DND-41 (cell line): Measurements from ENCODE around the gene HLF.
A peak's percentile ranks its signal among the peaks of the same experiment; 100 is the strongest.

Source experiments
- ATAC-seq: fragments of 200-7000 bp; cut with Tn5 transposase; 3 replicates; pipeline ENCODE4 v1.9.1; 2021; ENCODE audit warnings: low read depth; ENCODE audit not compliant: insufficient read depth
- DNase-seq: peaks from one replicate; pipeline ENCODE4 v3.0.0-alpha.2; 2020
- H2AFZ ChIP-seq: 2 replicates; pipeline ENCODE4 v1.6.0; 2012; ENCODE audit warnings: low read depth, low read length
- H3K27ac ChIP-seq: 2 replicates; pipeline ENCODE4 v1.5.1; 2012; ENCODE audit warnings: low read length, inconsistent platforms
- H3K27me3 ChIP-seq: fragments of 200-600 bp; sonication (generic); 2 replicates; pipeline ENCODE4 v1.6.0; 2012; ENCODE audit warnings: low read length, mild to moderate bottlenecking, inconsistent platforms; ENCODE audit not compliant: insufficient read depth, poor library complexity
- H3K36me3 ChIP-seq: 2 replicates; pipeline ENCODE4 v1.5.1; 2012; ENCODE audit warnings: low read length, inconsistent platforms; ENCODE audit not compliant: insufficient read depth
- H3K4me1 ChIP-seq: 2 replicates; pipeline ENCODE4 v1.5.1; 2012; ENCODE audit warnings: mild to moderate bottlenecking, low read length; ENCODE audit not compliant: insufficient read depth
- H3K4me2 ChIP-seq: 2 replicates; pipeline ENCODE4 v1.6.0; 2012; ENCODE audit warnings: mild to moderate bottlenecking, moderate library complexity, low read length, inconsistent platforms; ENCODE audit not compliant: insufficient read depth
- H3K4me3 ChIP-seq, 2 experiments: fragments of 200-600 bp in 1 of 2; shearing (Covaris generic) in 1 of 2; 2 replicates each; pipeline ENCODE4 v1.5.1; 2012 to 2016; ENCODE audit warnings: inconsistent platforms in 2 of 2, low read length in 2 of 2, mild to moderate bottlenecking in 2 of 2, low read depth in 1 of 2, moderate library complexity in 1 of 2
- H3K79me2 ChIP-seq: 2 replicates; pipeline ENCODE4 v1.6.0; 2012; ENCODE audit warnings: low read length, inconsistent platforms; ENCODE audit not compliant: insufficient read depth
- H3K9ac ChIP-seq: 2 replicates; pipeline ENCODE4 v1.6.0; 2012; ENCODE audit warnings: low read depth, mild to moderate bottlenecking, inconsistent platforms, low read length, moderate library complexity
- H3K9me3 ChIP-seq: 2 replicates; pipeline ENCODE4 v1.5.1; 2012; ENCODE audit warnings: low read length, moderate library complexity, mild to moderate bottlenecking, inconsistent platforms; ENCODE audit not compliant: insufficient read depth, severe bottlenecking
- H4K20me1 ChIP-seq: 2 replicates; pipeline ENCODE4 v1.6.0; 2012; ENCODE audit warnings: low read length; ENCODE audit not compliant: insufficient read depth
- CTCF ChIP-seq: IDR thresholded peaks from 2 replicates; pipeline ENCODE4 v1.5.1; 2012; ENCODE audit warnings: borderline replicate concordance, low read length, moderate library complexity, mild to moderate bottlenecking; ENCODE audit not compliant: poor library complexity, severe bottlenecking; ENCODE audit errors: extremely low read depth
- EZH2 ChIP-seq: IDR thresholded peaks from 3 replicates; pipeline ENCODE4 v1.6.1; 2012; ENCODE audit warnings: borderline replicate concordance, low read depth, mild to moderate bottlenecking, moderate library complexity, low read length, inconsistent platforms; ENCODE audit not compliant: severe bottlenecking

Gene HLF

GRCh38 chr17:55324296-55324978 is 59.7 kb downstream of the HLF start:
- no peaks in the 10 kb centered on the region for H3K79me2 ChIP-seq
- no peak overlapping the region for H2AFZ ChIP-seq
- H3K27me3 ChIP-seq = no peaks in the 10 kb centered on the region
- DNase-seq = no peak
- no peaks in the 10 kb centered on the region for H3K9me3 ChIP-seq
- peak; percentile 49; the same call in 2 of the 3 replicates for ATAC-seq
- H3K4me3 ChIP-seq = no peak overlapping the region
- no peak overlapping the region for H3K27ac ChIP-seq
- TF ChIP-seq CTCF (peak; percentile 24), EZH2 (no peak)
- no peak overlapping the region for H3K9ac ChIP-seq
- H3K4me1 ChIP-seq = no peaks in the 10 kb centered on the region
- H4K20me1 ChIP-seq = no peaks in the 10 kb centered on the region
- H3K36me3 ChIP-seq = no peaks in the 10 kb centered on the region
- H3K4me2 ChIP-seq = no peak overlapping the region

GRCh38 chr17:55325406-55325805 is 60.6 kb downstream of the HLF start:
- TF ChIP-seq EZH2 (no peak), CTCF (no peak)
- H4K20me1 ChIP-seq = no peaks in the 10 kb centered on the region
- no peak overlapping the region for H3K9ac ChIP-seq
- no peak for ATAC-seq
- H3K27me3 ChIP-seq = no peaks in the 10 kb centered on the region
- no peaks in the 10 kb centered on the region for H3K79me2 ChIP-seq
- H2AFZ ChIP-seq = no peak overlapping the region
- H3K4me1 ChIP-seq = no peaks in the 10 kb centered on the region
- no peak overlapping the region for H3K4me3 ChIP-seq
- no peaks in the 10 kb centered on the region for H3K36me3 ChIP-seq
- no peak for DNase-seq
- no peaks in the 10 kb centered on the region for H3K9me3 ChIP-seq
- H3K27ac ChIP-seq = no peak overlapping the region
- H3K4me2 ChIP-seq = no peak overlapping the region

GRCh38 chr17:55326030-55326429 is 61.3 kb downstream of the HLF start:
- Histone ChIP-seq H3K4me3 (no peak overlapping the region), H3K27me3 (no peaks in the 10 kb centered on the region), H3K9ac (no peak overlapping the region), H4K20me1 (no peaks in the 10 kb centered on the region), H3K4me2 (no peak overlapping the region), H2AFZ (no peak overlapping the region), H3K36me3 (no peaks in the 10 kb centered on the region), H3K27ac (no peak overlapping the region), H3K9me3 (no peaks in the 10 kb centered on the region), H3K79me2 (no peaks in the 10 kb centered on the region), H3K4me1 (no peaks in the 10 kb centered on the region)
- DNase-seq (no peak), ATAC-seq (no peak)
- no peak for TF ChIP-seq CTCF
- TF ChIP-seq EZH2 = no peak
